ENCODE results near the gene YAF2. TPM values are rescaled to one million over a fixed set of nuclear protein-coding genes. Genes with fewer than 3 reads are reported as not detected.
A peak's percentile ranks its signal among the peaks of the same experiment; 100 is the strongest.
"Not testable (repeated sequence)": the region's sequence is repeated elsewhere in the genome, so short reads cannot be mapped to it uniquely, and the experiment has no call there.

YAF2 gene
- total RNA-seq, 1 donor from 2014 or later = 19.6 TPM

DNA sequence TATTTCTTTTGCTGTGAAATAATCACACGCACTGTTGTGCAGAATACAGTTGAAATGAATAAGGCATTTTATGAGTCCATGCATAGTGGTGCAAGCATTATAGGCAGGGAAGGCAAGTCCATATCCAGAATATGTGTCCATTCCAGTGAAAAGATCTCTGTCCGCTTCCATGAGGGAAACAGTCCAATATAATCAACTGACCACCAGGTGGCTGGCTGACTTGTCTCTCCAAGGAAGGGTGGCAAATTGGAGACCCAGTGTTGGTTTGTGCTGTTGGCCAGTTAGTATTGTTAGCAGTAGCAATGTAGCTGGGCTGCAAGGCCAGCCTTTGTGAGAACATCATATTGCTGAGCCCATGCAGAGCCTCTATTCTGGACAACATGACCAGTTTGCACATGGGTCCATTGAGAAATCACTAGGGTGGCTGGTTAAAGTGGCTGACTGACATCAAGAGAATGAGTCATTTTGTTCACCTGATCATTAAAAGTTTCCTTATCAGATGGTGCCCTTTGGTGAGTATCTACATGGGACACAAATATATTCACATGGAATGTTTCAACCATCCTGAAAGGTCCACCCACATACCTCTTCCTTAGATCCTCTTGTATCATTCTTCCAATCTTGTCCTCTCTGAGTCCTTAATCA is 17.3 kb upstream of the YAF2 start:
- DNase-seq = no peak

DNA sequence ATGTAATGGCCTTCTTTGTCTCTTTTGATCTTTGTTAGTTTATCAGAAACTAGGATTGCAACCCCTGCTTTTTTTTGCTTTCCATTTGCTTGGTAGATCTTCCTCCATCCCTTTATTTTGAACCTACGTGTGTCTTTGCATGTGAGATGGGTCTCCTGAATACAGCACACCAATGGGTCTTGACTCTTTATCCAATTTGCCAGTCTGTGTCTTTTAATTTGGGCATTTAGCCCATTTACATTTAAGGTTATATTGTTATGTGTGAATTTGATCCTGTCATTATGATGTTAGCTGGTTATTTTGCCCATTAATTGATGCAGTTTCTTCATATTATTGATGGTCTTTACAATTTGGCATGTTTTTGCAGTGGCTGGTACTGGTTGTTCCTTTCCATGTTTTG is 14.6 kb upstream of the YAF2 start:
- not testable (repeated sequence) for DNase-seq

DNA sequence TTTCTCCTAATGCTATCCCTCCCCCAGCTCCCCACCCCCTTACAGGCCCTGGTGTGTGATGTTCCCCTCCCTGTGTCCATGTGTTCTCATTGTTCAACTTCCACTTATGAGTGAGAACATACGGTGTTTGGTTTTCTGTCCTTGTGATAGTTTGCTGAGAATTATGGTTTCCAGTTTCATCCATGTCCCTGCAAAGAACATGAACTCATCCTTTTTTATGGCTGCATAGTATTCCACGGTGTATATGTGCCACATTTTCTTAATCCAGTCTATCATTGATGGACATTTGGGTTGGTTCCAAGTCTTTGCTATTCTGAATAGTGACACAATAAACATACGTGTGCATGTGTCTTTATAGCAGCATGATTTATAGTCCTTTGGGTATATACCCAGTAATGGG is 11.0 kb upstream of the YAF2 start:
- DNase-seq = not testable (repeated sequence)

DNA sequence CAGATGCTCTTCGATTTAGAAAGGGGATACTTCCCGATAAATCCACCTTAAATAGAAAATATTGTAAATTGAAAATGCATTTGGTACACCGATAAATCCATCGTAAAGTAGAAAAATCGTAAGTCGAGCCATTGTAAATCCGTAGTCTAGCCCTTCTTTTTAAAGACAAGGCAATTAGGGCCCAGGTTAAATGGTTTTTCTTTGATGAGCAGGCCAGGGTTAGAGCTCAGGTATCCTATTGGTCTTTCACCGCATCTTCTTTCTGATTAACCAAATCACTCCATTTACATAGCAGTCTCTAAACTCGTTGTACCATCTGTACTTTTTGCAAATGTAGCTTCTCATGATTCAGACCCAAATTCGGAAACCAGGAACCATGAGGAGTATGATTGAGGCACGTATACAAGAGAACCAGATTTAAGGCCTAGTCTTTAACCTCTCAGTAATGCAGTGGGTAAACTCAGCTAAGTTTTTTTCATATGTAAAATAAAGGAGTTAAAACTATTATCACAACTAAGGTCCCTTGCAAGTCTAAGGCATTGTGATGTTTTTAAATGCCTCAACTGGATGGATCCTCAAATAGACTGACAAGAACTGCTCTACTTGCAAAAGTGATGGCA is 2.2 kb upstream of the YAF2 start:
- no peak for DNase-seq

DNA sequence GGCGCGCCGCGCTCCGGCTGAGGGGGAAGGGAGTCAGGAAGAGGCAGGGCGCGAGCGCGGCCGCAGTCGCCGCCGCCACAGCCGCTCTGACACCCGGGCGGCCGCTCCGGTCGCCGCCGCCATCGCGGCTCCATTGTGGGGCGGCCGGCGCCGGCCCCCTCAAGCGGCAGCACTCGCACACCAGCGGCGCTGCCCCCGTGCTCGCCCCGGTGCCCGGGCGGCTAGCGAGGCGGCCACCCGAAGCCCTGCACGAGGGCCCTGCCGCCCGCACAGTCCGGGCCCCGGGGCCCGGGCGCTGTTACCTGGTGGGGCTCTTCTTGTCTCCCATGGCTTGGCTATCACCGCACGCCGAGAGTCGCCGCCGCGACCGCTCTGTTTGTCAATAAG is 202 bp downstream of the YAF2 start:
- DNase-seq = no peak

DNA sequence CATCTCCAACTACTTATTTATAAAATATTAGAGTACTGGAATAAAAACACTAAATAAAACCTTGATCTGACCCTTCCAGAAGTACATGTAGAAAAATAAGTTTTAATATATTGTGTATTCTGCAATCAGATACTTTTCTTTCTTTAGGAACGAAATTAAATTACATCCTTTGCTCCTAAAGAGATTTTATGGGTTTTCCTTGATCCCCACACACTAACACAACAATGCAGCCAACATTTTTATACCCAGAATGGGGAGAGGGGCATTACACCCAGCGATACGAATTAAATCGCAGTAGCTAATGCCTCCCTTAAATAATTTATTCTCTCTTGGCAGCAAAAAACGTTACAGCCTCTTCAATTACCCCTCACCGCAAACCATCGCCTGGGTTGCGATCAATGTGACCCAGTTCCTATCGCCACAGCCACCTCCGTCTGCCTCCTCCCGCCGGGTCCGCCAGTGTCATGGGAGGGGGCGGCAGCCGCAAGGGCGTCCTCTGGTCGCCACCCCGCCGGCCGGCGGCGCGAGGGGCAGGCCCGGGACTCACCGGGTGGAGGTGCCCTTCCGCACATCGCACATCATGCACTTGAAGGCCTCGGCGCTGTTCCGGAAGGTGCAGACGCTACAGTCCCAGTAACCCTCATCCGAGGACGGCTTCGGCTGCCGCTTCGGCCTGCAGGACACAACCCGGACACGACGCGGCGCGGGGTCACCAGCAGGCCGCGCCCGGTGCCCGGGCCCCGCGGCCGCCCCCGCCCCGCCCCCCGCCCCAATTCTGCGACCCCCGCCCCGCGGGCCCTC is 796 bp downstream of the YAF2 start:
- peak; percentile 85 for DNase-seq

DNA sequence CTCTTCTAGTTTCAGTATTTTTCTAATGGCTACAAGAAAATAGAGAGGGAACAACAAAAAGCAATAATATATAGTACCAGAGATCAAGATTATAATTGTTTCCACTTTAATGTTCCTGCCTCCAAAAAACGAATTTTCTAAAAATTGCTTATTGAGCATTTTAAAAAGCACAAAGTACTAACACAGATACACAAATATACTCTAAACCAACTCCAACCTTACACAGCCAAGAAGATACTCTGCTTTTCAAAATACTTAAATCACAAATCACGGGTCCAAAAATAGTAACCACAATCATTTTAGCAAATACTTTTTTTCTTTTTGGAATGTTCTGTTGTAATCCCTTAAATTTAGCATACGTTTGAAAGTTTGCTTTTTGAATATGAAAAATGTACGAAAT is 2.0 kb downstream of the YAF2 start:
- DNase-seq = no peak

DNA sequence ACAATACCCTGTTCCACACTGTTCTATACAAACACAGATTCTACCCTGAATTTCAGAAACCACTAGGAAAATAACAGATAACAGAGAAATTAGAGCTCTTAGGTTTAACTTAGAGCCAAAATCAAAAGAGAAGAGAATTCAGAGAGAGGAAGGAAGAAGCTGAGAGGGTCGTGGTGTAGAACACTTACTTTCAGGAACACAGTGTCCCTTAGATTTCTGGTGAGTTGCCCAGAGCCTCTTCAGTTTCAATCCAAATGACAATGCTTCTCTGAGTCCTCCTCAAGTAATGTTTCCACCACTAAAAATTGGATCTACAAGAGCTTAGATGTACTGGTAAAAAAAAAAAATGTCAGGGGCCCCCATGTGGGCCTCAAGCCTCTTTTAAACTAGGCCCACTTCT is 2.6 kb downstream of the YAF2 start:
- peak; percentile 29 for DNase-seq

DNA sequence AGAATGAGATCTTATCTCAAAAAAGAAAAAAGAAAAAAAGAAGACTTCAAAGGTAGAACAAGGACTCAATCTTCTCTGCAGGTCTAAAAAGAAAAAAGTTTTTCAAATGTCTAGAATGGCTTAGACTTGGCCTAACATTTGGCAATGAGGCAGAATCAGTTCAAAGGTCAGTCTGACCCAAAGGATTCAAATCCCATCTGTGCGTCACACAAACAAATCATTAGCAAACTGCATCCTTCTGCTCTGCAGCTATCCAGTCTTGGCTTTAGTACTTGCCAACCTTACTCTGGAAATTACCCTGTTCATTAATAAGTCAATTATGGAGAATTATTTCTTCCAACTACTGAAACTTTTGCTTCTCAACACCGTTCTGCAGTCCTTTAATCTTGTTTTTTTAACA is 3.1 kb downstream of the YAF2 start:
- no peak for DNase-seq

DNA sequence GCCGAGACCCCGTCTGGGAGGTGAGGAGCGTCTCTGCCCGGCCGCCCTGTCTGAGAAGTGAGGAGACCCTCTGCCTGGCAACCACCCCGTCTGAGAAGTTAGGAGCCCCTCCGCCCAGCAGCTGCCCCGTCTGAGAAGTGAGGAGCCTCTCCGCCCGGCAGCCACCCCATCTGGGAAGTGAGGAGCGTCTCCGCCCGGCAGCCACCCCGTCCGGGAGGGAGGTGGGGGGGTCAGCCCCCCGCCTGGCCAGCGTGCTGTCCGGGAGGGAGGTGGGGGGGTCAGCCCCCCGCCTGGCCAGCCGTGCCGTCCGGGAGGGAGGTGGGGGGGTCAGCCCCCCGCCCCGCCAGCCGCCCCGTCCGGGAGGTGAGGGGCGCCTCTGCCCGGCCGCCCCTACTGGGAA is 10.5 kb downstream of the YAF2 start:
- DNase-seq = not testable (repeated sequence)

DNA sequence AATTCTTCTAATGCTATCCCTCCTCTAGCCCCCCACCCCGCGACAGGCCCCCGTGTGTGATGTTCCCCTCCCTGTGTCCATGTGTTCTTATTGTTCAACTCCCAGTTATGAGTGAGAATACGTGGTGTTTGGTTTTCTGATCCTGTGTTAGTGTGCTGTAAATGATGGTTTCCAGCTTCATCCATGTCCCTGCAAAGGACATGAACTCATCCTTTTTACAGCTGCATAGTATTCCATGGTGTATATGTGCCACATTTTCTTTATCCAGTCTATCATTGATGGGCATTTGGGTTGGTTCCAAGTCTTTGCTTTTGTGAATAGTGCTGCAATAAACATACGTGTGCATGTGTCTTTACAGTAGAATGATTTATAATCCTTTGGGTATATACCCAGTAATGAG is 13.5 kb downstream of the YAF2 start:
- not testable (repeated sequence) for DNase-seq

DNA sequence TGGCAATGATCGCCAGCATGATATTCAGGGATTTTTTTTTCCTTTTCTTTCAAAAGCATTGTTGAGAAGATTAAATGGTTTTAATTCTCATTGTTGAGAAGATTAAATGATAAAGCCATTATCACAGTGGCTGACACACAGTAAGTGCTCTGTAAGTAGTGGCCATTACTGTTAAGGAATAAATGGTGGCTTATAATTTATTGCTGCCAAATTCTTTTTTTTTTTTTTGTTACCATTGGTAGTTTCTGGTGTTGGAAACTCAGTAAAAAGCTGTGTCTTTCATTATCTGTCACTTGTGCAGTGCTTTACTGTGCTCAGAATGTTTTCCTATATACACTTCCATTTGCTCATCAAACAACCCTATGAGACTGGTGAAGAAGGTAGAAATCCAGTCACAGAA is 15.3 kb downstream of the YAF2 start:
- DNase-seq = no peak

DNA sequence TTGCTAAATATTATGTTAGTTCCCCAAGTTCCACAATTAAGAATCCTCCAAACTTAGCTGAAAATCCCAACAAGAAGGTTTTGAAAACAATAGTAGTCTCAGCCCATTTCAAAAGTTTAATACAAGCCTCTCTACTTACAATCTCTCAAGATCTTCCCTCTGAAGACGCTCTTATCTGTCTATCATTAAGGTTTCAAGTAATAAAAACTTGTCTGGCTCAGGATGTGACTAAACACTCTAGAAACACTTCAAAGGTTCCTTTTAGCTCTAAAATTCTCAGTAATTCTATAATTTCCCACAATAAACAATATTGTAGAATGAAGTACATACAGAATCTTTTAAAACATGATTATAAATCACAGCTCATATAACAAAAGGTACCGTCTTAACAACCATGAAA is 16.3 kb downstream of the YAF2 start:
- DNase-seq = no peak

DNA sequence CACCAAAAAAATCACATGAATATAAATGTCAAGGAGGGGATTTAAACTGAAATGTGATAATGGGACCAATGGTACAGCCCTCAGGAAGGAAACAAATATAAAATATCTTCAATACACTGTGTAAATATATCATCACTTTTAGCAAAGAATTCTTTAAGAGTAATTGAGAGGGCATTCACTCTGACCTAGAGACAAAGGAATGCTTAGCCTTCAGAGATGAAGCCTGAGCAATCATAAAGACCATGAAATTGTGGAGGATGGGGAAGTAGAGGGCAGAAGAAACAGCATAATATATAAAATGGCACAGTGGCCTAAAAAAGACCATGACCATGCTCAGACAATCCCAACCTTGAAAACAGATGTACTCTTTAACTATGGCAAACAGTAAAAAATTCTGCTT is 20.4 kb downstream of the YAF2 start:
- DNase-seq = no peak

DNA sequence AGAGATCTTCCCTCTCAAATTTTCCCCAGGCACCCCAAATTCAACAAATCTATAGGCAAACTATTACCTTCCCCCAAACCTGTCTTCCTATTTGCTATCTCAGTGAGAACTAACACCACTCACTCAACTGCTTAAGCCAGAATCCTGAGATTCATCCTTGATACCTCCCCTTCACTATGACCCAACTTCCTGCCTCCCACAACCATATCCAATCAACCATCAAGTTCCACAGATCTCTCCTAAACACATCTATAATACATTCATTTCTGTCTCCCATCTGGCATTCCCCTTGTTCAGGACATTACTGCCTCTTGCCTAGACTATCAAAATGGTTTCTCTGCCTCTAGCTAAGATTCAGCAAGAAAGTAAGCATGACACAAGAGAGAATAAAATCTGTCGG is 21.3 kb downstream of the YAF2 start:
- no peak for DNase-seq

DNA sequence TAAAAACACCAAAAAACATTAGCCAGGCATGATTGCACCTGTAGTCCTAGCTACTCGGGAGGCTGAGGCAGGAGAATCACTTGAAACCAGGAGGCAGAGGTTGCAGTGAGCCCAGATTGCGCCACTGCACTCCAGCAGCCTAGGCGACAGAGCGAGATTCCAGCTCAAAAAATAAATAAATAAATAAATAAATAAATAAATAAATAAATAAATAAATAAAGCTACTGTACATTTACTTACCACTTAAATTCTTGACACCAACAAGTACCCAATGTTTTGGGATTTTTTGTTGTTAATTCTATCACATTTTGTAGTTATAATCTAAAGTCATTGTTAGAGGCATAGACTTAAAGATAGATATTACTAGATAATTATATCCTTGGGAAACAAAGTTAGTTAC is 22.3 kb downstream of the YAF2 start:
- DNase-seq = not testable (repeated sequence)

DNA sequence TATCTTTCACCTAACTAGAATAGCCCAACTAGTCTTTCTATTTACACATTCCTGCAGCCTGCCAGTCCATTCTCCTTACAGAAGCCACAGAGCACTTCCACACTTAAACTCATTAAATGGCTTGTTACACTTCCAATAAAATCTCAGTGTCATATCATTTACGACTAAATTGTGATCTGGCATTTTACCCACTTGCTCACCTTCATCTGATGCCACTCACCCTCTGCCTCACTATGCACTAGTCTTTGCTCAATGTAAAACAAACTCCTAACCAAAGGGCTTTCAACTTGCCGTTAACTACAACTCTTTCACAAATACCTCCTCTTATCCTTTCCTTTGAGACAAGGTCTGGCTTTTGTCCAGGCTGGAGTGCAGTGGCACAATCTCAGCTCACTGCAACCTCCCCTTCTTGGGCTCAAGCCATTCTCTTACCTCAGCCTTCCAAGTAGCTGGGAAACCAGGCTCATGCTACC is 24.1 kb downstream of the YAF2 start:
- peak; percentile 32 for DNase-seq

DNA sequence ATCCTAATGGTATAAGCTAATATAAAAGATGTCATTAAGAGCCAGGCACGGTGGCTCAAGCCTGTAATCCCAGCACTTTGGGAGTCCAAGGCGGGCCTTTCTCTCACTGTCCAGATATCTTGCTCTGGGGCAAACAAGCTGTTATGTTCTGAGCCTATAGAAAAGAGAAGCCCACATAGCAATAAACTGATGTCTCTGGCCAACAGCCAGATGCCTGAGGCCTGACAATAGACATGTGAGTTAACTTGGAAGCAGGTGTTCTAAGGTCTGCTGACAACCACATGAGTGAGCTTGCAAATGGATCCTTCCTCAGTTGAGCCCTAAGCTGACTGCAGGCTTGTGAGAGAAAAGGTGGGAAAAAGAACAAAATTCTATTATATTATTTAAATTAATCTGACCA is 25.0 kb downstream of the YAF2 start:
- peak; percentile 52 for DNase-seq

DNA sequence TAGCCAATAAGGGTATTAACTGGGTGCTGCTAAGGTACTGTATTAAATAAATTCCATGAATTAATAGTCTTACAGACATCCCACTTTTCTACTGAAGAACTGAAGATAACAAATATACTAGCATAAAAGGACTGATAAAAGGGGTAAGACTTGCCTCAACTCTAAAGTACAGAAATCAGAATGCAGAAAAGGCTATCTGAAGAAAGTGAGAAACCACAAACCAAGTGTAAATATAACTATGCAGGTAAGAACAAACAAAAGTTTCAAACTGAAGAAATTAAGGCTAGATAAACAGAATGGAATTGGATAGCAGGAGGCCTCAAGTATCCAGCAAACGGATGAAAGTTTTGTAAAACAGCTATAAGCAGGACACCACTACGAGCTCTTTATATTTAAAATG is 29.5 kb downstream of the YAF2 start:
- no peak for DNase-seq

DNA sequence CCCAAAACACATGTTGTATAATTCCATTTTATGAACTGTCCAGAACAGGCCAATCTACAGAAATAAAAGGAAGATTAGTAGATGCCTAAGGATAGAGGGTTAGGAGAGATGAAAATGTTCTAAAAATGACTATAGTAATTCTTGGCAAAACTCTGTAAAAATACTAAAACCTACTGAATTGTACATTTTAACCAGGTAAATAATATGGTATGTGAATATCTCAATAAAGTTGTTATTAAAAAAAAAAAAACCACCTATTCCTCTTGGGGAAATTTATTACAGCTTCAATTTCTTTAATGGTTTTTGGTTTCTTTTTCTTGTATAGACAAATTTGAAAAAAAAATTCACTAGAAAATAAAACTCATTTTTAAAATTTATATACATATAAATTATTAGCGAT is 33.2 kb downstream of the YAF2 start:
- no peak for DNase-seq

DNA sequence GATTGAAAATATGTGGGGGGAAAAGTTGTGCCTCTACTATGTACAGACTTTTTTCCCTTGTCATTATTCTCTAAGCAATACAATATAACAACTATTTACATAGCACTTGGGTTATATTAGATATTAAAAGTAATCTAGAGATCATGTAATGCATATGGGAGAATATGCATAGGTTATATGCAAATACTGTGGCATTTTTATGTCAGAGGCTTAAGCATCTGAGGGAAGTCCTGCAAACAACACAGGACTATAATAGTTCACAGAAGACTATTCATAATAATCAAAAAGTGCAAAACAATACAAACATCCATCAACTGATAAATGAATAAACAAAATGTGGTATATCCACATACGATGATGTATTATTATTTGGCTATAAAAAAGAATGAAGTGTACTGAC is 33.7 kb downstream of the YAF2 start:
- DNase-seq = no peak

DNA sequence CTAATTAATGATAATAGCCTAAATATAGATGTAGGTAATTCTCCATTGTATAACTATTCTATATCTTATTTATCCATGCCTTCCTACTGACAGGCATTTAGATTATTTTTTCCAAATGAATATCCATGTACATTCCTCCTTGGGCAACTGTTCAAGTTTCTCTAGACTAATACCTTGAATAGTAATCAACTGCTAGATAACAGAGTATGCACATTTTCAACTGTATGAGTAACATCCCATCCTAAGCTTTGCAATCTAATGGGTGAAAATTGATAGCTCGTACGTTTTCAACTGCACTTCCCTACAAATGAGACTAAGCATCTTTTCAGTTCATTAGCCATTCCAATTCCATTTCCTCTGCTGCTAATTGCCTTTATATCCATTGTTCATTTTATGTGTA is 37.0 kb downstream of the YAF2 start:
- no peak for DNase-seq

DNA sequence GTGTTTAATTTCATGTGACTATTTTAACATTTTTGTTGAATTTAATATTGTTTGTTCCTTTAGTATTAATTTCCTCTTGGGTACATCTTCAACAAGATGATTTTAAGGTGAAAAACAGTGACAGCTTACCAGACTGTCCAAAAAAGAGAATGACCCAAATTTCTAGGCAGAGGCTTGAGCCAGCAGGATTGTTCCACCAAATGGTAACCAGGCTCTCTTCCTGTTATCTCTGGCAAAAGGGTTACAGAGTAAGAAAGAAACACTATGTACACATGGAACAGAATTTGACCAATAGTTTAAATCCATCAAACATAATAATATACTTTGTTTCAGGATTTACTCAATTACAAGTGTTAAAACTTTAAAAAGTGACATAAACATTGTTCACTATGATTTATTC is 39.0 kb downstream of the YAF2 start:
- no peak for DNase-seq
